Chondrocyte (in vitro differentiated cells): ENCODE measurements around the gene SCARB1. TPM values are rescaled to one million over a fixed set of nuclear protein-coding genes. Genes with fewer than 3 reads are reported as not detected.

Experiments used
- DNase-seq: peaks from one replicate; pipeline ENCODE4 v3.0.0; 2021; ENCODE audit warnings: mixed read lengths, low spot score
- H3K27ac Mint-ChIP-seq: one replicate; pipeline ENCODE4 v1.8.0; 2021; ENCODE audit warnings: mild to moderate bottlenecking, moderate library complexity, mixed read lengths; ENCODE audit not compliant: unreplicated experiment
- H3K27me3 Mint-ChIP-seq: 2 replicates; pipeline ENCODE4 v1.8.0; 2021; ENCODE audit warnings: low read depth, mixed read lengths
- H3K36me3 Mint-ChIP-seq: 2 replicates; pipeline ENCODE4 v1.8.0; 2021; ENCODE audit warnings: low read depth, mixed read lengths
- H3K4me1 Mint-ChIP-seq: 2 replicates; pipeline ENCODE4 v1.8.0; 2021; ENCODE audit warnings: low read depth, mild to moderate bottlenecking, mixed read lengths
- H3K4me3 Mint-ChIP-seq: one replicate; pipeline ENCODE4 v1.8.0; 2021; ENCODE audit warnings: mild to moderate bottlenecking, moderate library complexity, mixed read lengths; ENCODE audit not compliant: unreplicated experiment
- H3K9me3 Mint-ChIP-seq: 2 replicates; pipeline ENCODE4 v1.8.0; 2021; ENCODE audit warnings: low read depth, mixed read lengths
- total RNA-seq: library from RNA; stranded (reverse); gene quantifications from 3 replicates; pipeline ENCODE4 v1.2.1, GENCODE V29; 2021
- TF ChIP-seq, protein P1 (sequence below): fragments of 200-600 bp; sonication (generic); IDR thresholded peaks from 2 replicates; pipeline ENCODE4 v1.5.0; 2021; ENCODE audit warnings: antibody characterized with exemption, mild to moderate bottlenecking, moderate library complexity

SCARB1 gene
- total RNA-seq, 1 donor from 2014 or later: 20.1 TPM

- Mint-ChIP-seq H3K4me3 (peak overlapping the region; percentile 22), H3K27me3 (no peaks in the 10 kb centered on the region)
- no peak for DNase-seq
Observed at GRCh38 chr12:124768452-124769162, 95.1 kb downstream of the SCARB1 start.

GRCh38 chr12:124767066-124767821, 96.4 kb downstream of the SCARB1 start:
- no peaks in the 10 kb centered on the region for H3K36me3 Mint-ChIP-seq
- peak overlapping the region; percentile 59 for H3K27ac Mint-ChIP-seq
- H3K4me3 Mint-ChIP-seq: no peak overlapping the region
- peaks cover 75% of the 10 kb centered on the region for H3K4me1 Mint-ChIP-seq
- H3K27me3 Mint-ChIP-seq: no peaks in the 10 kb centered on the region
- DNase-seq: no peak
- TF ChIP-seq, protein P1, sequence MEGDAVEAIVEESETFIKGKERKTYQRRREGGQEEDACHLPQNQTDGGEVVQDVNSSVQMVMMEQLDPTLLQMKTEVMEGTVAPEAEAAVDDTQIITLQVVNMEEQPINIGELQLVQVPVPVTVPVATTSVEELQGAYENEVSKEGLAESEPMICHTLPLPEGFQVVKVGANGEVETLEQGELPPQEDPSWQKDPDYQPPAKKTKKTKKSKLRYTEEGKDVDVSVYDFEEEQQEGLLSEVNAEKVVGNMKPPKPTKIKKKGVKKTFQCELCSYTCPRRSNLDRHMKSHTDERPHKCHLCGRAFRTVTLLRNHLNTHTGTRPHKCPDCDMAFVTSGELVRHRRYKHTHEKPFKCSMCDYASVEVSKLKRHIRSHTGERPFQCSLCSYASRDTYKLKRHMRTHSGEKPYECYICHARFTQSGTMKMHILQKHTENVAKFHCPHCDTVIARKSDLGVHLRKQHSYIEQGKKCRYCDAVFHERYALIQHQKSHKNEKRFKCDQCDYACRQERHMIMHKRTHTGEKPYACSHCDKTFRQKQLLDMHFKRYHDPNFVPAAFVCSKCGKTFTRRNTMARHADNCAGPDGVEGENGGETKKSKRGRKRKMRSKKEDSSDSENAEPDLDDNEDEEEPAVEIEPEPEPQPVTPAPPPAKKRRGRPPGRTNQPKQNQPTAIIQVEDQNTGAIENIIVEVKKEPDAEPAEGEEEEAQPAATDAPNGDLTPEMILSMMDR: peak; percentile 99
- peaks cover 8% of the 10 kb centered on the region for H3K9me3 Mint-ChIP-seq

More at GRCh38 chr12:124768452-124769162, 95.1 kb downstream of the SCARB1 start:
- TF ChIP-seq, protein P1: peak; percentile 4
- H3K36me3 Mint-ChIP-seq: no peaks in the 10 kb centered on the region
- peak overlapping the region; percentile 87 for H3K27ac Mint-ChIP-seq
- peaks cover 8% of the 10 kb centered on the region for H3K9me3 Mint-ChIP-seq
- H3K4me1 Mint-ChIP-seq: peaks cover 66% of the 10 kb centered on the region

GRCh38 chr12:124766727-124767065, 97.0 kb downstream of the SCARB1 start:
- Mint-ChIP-seq H3K36me3 (no peaks in the 10 kb centered on the region), H3K4me3 (no peak overlapping the region), H3K27me3 (no peaks in the 10 kb centered on the region), H3K27ac (peak overlapping the region; percentile 92), H3K9me3 (peaks cover 8% of the 10 kb centered on the region), H3K4me1 (peaks cover 77% of the 10 kb centered on the region)
- DNase-seq: no peak
- TF ChIP-seq, protein P1: no peak

DNA sequence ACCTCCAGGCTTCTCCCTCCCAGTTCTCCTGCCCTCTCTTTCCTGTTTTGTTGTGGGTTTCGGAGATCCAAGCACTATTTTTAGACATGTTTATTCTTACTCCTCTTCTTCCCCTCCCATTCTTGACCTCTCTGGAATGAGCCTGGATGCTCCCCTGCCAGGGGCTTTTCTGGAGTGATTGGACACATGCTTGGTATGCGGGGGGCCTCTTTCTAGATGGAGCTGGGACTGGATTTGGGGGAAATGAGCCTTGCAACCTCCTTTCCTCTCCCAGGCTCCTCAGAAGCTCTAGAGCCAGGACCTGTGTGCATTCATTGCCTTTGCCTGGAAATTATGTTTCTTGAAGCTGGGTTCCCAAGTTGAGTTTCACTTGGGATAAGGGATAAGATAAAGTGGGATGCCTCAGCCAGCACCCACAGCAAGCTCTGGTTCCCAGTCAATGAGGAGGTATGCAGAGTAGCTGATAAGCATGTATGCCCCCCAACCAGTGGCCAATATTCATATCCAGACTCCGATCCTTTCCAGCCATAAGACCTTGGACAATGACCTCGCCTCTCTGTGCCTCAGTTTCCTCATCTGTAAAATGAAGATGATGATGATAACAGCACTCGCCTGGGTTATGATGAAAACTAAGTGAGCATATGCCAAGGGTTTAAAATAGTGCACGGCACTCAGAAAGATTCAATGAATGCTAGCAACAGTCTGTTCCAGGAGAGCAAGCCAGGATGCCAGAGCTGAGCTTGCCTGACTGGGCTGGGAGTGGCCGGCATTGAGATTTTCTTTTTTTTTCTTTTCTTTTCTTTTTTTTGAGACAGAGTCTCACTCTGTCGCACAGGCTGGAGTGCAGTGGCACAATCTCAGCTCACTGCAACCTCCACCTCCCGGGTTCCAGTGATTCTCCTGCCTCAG, 97.8 kb downstream of the SCARB1 start:
- DNase-seq: no peak
- TF ChIP-seq, protein P1: no peak
- Mint-ChIP-seq H3K27ac (peak overlapping the region; percentile 92), H3K9me3 (peaks cover 8% of the 10 kb centered on the region), H3K36me3 (no peaks in the 10 kb centered on the region), H3K4me1 (peaks cover 80% of the 10 kb centered on the region), H3K27me3 (no peaks in the 10 kb centered on the region), H3K4me3 (no peak overlapping the region)
